ENCODE measurements around the gene IGFLR1.
"Not testable (repeated sequence)": the region's sequence is repeated elsewhere in the genome, so short reads cannot be mapped to it uniquely, and the experiment has no call there.

The IGFLR1 gene

DNA sequence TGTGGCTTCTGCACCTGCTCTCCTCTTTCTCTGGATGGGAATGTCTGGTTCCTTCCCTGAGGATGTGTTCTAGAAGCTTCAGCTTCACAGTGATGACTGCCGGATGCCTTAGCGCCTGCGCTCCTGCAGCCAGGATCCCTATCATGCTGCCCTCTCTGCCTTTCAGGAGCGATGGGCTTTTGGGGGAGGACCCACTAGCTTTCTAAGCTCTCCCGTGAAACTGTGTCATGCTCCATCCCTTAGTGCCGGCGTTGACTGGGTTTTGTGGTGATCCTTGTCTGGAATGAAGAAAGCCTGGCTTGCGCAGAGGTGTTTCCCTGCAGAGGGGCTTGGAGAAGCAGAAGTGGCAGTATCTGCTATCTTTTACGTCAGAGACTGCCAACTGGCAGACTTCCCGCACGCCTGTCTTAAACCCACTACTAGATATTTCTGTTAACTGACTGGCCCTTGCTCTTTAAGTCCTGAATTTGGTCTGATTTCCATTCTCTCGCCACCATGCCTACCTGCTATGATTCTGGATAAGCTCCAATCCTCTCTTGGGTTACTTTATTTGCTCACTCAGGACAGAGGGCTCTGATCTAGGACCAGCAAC, 28.3 kb downstream of the IGFLR1 start:
- DNase-seq (ENCODE audit: extremely low read depth in 1 of 2, low read depth in 1 of 2) = no peak

DNA sequence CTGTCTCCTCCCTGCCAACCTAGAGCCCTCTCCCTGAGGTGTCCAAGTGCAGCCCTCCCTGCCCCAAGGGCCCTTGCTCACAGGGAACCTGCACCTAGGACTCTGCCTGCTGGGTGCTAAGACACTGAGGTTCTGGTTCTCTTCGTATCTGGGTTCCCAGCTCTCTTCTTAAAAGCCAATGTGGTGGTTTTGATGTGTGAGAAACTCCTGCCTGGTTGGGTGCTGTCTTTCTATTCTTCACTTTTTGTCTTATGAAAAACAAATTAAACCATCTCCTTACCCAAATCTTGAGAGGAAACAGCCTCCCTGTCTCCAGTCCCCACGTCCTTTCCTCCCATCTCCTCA, 28.8 kb downstream of the IGFLR1 start:
- no peak for DNase-seq (ENCODE audit: extremely low read depth in 1 of 2, low read depth in 1 of 2)

DNA sequence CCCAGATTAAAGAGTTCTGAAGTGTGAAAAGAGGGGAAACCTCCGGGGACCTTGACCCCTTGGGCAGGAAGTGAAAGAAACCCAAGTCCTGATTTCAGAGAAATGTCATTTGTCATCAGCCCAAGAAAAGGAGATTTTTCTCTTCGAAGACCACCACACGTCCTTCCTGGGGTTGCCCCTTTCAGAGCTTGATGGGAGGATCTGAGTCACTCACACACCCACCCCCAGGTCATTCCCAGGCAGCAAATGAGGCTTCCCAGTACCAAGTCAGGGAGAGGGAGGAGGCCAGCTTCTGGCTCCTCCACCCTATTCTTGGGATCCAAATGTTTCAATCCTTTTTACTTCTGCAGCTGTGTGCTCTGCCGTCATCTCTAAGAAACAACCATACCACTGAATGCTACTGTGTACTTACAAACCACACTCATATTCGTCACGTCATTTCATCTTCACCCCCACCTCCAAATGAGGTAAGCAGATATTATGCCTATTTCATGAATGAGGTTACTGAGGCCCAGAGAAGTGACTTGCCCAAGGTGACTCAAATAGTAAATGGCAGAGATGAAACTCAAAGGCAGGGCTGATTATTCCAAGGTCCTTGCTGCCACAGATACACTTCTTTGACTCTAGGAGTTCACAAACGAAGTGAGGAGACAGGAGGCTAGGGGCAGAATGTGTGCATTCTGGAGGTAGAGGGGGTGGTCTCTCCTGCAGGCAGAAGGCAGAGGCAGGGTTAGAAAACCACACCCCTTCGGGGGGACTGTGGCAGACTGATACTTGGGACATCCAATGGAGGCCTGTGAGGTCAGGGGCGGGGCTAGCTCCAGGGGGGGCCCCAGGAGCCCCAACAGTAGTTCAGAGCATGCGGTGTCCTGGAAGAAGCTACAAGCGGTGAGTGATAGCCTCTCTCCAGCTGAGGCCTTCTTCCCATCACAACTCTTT, 29.4 kb downstream of the IGFLR1 start:
- DNase-seq (ENCODE audit: extremely low read depth in 1 of 2, low read depth in 1 of 2) = no peak

DNA sequence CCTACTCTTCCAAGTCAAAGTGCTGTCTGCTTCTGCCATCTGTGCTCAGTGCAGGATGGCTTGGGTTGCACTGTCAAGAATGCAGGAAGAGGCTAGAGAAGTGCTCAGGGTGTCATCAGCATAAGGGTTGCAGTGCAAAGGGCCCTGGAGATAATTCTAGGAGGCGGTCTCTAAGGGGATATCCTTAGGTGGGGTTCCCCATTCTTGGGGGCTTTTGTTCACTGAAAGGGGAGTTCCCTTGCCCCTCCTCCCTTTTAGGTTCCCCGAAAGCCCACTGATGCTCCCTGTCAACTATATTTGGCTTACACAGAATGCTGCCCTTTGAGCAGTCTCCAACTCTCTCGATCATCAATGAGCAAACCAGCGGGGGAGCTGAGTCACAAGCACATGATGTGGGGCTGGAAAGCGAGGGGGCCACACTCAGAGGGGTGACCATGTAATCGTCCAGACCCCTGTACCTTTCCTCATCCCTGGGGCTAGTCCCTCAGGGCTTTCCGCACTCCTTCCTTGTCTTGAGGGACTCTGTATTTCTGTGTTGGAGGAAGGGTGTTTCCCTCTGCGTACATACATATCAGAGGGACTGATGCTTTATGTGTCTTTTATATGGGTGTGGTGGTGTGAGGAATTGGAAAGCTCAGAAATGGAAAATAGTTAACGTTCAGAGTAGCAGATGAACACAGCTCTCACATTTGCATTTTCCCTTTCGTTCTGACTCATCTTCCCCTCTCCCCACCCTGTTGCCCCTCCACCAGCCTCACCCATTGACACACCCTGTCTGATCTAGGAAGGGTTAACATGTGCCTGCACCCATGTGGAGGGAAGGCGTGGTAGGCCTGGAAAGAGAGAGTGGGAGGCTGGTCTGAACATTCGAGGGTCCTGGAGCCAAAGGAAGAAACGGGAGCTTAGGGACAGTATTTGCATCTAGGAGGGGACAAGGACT, 31.2 kb downstream of the IGFLR1 start:
- DNase-seq (ENCODE audit: extremely low read depth in 1 of 2, low read depth in 1 of 2) = no peak

DNA sequence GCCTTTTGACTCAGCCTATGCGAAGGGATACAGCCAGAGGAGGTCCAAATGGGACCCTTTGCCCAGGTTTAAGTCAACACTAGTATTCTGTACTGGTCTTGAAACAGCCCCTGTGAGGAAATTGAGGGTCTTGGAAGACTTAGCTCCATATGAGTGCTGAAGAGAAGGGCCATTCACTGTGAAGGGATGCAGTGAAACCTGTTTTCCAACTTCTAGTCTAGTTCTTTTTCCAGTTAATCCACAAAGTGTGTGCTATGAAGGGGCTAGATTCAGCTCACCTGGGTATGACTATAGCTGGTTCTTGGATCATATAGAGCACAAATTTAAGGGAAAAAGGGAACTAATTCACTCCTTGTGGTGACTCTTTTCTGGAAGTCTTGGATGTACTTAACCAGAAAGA, 33.9 kb downstream of the IGFLR1 start:
- no peak for DNase-seq (ENCODE audit: extremely low read depth in 1 of 2, low read depth in 1 of 2)

DNA sequence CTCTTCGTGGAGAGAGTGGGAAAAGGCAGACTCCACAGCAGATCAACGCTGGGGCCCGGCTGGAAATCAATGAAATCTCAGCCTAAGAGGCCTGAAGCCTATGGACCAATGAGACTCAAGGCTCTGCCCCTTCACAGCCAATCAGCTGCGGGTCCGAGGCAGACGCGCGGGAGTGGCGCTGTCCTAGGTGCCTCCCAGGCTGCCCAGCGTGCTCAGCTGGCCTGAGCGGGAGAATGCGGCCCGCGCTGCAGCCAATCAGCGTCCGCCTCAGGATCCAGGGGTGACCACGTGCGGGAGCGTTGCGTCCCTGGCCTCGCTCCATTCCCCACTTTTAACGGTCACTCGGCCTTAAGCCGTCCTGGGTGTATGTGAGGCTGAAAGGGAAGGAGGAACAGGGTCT, 38.0 kb downstream of the IGFLR1 start, which contains the start of gene ZBTB32:
TSS of gene ZBTB32 (plus strand) at position 341 of the 400 bp plus-strand sequence. CDS start 10,069 bp downstream, outside the sequence.
- no peak for DNase-seq (ENCODE audit: extremely low read depth in 1 of 2, low read depth in 1 of 2)

DNA sequence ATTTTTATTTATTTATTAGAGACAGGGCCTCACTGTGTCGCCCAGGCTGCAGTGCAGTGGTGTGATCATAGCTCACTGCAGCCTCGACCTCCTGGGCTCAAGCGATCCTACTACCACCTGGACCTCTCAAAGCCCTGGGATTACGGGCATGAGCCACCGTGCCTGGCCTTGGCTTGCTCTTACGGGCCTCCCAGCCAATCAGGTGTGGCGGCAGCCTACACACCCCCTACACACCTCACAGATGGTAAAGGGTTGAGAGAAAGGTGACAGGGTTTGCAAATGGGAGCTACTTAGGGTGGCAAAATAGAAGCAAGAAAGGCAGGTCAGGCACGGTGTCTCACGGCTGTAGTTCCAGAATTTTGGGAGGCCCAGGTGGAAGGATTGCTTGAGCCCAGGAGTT, 38.9 kb downstream of the IGFLR1 start:
- DNase-seq (ENCODE audit: extremely low read depth in 1 of 2, low read depth in 1 of 2) = no peak

DNA sequence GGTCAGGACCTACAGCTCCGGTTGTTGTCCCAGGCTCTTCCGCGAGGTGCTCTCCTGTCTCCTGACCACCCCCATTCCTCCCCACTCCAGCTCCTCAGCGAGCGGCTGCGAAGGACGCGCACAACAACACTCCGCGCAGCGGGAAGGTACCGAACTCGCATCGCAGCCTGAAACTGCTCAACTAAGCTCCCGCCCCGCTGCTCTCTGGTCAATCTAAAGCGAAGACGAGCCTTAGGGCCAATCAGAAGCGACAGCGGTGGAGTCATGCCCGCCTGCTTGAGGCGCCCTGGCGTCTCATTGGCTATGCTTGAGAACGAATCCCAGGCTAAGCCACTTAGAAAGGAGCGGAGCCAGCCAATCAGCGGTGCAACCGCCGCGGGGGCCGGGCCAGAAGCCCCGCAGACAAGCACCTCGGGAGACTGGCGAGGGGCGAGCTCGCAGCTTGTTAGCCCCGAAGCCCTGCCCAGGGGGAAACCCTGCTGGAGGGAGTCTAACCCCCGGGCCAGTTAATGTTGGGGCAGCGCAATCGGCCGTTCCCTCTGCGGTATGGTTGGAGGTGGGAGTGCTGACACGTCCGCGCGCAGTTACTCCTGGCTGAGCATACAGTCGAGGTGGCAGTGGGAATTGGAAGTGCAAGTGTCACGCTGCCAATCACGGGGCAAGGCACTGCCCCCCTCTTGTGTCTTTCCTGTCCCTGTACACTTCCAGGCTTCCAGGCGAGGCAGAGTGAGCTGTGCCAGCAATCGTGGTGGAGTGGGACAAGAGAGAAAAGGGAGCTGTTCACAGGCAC, 39.8 kb downstream of the IGFLR1 start:
- peak; percentile 85 to 86 for DNase-seq (ENCODE audit: extremely low read depth in 1 of 2, low read depth in 1 of 2)

DNA sequence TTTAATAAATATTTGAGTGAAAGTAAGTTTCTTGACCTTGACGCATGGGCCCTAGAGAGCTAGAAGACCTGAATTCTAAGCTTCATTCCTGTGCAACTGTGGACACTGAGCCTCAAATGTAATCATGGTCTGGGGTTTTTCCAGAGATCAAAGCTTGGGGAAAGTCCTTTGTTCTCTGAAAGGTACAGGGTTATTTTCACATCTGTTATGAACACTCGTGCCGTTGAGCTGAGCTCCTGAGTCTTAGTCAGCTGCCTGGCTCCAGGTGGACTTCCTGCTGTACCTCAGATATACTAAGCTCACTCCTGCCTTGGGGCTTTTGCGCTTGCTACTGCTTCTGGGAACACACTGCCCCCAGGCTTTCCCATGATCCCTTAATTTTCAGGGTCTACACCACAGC, 45.4 kb downstream of the IGFLR1 start:
- DNase-seq (ENCODE audit: extremely low read depth in 1 of 2, low read depth in 1 of 2) = no peak

DNA sequence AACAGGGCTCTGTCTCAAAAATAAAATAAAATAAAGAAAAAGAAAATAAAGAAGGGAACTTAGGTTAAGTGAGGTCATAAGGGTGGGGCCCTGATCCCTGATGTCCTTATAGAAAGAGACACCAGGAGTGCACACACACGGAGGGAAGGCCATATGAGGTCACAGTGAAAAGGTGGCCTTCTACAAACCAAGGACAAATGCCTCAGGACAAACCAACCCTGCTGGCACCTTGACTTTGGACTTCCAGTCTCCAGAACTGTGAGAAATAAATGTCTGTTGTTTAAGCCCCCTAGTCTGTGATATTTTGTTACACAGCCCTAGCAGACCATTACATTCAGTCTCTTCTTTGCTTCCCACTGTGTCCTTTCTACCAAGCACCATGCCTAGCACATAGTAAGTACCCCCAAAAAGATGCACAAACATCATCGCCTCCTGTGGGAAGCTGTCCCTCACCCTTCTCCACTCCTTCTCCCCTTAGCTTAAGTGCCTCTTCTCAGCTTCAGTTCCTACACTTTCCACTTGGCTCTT, 46.3 kb downstream of the IGFLR1 start:
- DNase-seq (ENCODE audit: extremely low read depth in 1 of 2, low read depth in 1 of 2) = no peak

DNA sequence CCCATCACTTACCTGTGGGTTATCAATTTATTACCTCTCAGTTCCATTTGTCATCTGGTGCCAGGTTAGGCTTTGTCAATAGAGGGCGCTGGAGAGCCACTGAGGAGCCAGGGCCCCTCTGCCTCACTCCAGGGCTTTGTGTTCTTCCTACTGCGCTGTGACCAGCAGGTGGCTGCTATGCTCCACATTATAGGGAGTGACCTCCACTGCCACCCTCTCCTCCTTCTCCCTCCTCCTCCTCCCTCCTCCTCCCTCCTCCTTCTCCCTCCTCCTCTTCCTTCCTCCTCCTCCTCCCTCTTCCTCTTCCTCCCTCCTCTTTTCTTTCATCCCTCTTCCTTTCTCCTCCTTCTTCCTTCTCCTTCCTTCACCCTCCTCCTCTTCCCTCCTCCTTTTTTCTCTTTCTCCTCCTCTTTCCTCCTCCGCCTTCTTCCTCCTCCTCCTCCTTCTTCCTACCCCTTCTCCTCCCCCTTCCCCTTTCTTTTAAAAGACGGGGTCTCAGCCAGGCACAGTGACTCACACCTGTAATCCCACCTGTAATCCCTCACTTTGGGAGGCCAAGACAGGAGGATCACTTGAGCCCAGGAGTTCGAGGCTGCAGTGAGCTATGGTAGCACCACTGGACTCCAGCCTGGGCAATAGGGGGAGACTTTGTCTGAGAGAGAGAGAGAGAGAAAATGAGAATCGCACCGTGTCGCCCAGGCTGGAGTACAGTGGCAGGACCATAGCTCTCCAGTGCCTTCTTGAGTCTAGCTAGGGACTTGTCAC, 48.2 kb downstream of the IGFLR1 start:
- DNase-seq (ENCODE audit: extremely low read depth in 1 of 2, low read depth in 1 of 2) = peak; percentile 80 to 85

DNA sequence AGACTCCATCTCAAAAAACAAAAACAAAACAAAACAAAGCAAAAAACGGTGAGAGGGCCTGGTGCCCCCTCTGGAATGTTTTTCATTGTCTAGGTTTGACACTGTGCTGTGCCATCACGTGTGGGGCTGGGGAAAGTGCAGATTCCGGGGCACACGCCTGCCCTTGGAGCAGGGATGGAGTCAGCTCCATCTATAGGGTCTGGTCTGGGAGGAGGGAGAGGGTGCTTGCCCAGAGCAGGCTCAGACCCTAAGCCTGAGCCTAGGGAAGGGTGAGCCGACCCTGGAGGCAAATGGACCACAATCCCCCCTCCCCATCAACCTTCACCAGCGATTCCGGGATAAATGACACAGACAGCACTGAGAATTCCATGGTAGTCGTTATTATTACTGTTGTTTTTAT, 48.8 kb downstream of the IGFLR1 start:
- DNase-seq (ENCODE audit: extremely low read depth in 1 of 2, low read depth in 1 of 2) = no peak

DNA sequence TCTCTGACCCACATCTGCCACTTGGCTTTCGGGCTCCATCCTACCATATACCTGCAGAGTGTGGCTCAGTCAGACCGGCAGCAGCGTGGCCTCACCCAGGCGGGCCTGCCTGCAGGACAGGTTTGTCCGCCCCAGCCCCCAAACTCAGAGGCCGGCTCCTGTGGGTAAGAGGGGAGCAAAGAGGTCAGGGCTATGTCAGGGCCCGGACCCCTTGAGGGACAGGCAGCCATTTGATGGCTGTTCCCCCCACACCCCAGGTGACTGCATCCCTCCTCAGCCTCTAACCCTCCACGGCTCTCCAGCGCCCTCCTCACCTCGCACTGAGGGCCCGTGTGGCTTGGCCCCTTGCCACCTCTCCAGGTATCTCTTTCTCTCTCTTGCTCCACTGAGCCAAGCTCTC, 50.2 kb downstream of the IGFLR1 start:
- DNase-seq (ENCODE audit: extremely low read depth in 1 of 2, low read depth in 1 of 2) = no peak

DNA sequence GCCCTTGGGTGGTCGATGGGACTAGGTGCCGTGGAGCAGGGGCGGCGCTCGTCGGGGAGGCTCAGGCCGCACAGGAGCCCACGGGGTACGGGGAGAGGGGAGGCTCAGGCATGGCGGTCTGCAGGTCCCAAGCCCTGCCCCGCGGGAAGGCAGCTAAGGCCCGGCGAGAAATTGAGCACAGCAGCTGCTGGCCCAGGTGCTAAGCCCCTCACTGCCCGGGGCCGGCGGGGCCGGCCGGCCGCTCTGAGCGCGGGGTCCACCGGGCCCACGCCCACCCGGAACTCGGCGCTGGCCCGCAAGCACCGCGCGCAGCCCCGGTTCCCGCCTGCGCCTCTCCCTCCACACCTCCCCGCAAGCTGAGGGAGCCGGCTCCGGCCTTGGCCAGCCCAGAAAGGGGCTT, 51.1 kb downstream of the IGFLR1 start:
- not testable (repeated sequence) for DNase-seq (ENCODE audit: extremely low read depth in 1 of 2, low read depth in 1 of 2)

DNA sequence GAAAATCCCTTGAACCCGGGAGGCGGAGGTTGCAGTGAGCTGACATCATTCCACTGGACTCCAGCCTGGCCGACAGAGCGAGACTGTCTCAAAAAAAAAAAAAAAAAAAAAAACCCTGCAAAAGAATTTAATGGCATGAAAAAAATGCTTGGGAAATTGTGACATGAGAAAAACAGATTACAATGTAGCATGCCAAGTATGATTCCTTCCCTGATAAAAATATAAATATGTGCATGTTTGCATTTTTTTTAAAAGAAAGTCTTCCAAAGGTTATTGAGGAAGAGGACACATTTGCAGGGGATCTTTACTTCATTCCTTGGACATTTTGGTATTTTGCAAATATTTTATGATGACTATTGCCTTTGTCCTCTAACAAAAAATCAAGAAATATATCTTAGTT, 52.4 kb downstream of the IGFLR1 start:
- DNase-seq (ENCODE audit: extremely low read depth in 1 of 2, low read depth in 1 of 2) = no peak
